ENCODE data around the gene FAM149A. TPM values are rescaled to one million over a fixed set of nuclear protein-coding genes. Genes with fewer than 3 reads are reported as not detected.
A peak's percentile ranks its signal among the peaks of the same experiment; 100 is the strongest.

The FAM149A gene
- total RNA-seq, 2 donors from 2014 or later: 12.9 to 27.0 TPM

GRCh38 chr4:186067757-186068385, 36.6 kb upstream of the FAM149A start:
- WGBS: 46% methylated on average over 9 of the region's 9 CpGs
- H3K36me3 ChIP-seq: no peaks in the 10 kb centered on the region
- DNase-seq (ENCODE audit: low spot score): peak; percentile 80
- no peak for TF ChIP-seq POLR2A (IDR thresholded peaks at IDR 0.05)
- TF ChIP-seq, protein P1, sequence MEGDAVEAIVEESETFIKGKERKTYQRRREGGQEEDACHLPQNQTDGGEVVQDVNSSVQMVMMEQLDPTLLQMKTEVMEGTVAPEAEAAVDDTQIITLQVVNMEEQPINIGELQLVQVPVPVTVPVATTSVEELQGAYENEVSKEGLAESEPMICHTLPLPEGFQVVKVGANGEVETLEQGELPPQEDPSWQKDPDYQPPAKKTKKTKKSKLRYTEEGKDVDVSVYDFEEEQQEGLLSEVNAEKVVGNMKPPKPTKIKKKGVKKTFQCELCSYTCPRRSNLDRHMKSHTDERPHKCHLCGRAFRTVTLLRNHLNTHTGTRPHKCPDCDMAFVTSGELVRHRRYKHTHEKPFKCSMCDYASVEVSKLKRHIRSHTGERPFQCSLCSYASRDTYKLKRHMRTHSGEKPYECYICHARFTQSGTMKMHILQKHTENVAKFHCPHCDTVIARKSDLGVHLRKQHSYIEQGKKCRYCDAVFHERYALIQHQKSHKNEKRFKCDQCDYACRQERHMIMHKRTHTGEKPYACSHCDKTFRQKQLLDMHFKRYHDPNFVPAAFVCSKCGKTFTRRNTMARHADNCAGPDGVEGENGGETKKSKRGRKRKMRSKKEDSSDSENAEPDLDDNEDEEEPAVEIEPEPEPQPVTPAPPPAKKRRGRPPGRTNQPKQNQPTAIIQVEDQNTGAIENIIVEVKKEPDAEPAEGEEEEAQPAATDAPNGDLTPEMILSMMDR (IDR thresholded peaks at IDR 0.05): peak in 3 of 4 experiments; percentile 61 to 70 (median 67)
- peak; percentile 56 for TF ChIP-seq POLR2AphosphoS5 (IDR thresholded peaks at IDR 0.05)
- H3K4me3 ChIP-seq: peak overlapping the region; percentile 29 to 44
- H3K9me3 ChIP-seq: no peaks in the 10 kb centered on the region
- no peaks in the 10 kb centered on the region for H3K4me1 ChIP-seq (replicated peaks)
- peak overlapping the region in 1 of 2 donors; percentile 68 for H3K27ac ChIP-seq
- H3K27me3 ChIP-seq (replicated peaks; ENCODE audit: insufficient read depth): no peaks in the 10 kb centered on the region
- intact Hi-C loops (cut with DNase I): loop anchor here (2.0 to 5.0 kb wide), 2 partner anchors 69 to 134 kb away; no protein-coding TSS in a partner anchor

DNA sequence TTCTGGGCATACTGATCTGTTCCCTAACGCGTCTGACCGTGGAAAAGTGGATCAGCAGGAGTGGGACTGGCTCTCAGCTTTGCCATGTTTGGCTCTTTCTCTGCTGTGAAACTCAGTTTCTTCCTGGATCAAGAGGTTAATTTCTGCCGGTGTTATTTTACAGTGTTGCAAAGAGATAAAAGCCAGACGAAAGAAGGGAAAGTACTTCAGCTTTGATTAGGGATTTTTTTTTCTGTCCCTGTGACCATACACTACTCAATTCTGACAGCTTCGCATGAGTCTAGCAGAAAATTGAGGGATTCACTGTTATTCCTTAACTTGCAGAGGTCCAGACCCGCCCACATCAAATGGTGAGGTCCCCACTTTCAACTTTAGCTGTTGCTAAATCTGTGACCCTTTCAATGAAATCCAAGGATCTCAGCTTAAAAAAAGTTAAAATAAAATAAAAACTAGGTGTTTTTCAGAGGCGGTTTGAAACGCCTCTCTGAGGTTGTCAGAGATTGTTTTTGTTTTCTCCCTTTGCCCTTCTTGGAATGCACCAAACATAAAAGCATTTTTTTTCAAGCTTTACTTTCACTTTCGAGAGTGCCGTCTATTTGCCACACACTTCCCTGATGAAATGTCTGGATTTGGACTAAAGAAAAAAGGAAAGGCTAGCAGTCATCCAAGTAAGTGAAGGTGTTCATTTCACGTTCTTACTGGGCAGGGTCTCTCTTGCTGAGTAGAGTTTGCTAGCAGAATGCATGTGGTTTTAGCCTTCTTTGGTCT, 35.7 kb upstream of the FAM149A start, which contains the start of gene TLR3:
Gene TLR3, plus strand, starts transcription at position 576 of the 768 bp plus-strand sequence. CDS start 7,464 bp downstream, outside the sequence.
- no peak for DNase-seq (ENCODE audit: low spot score)
- Histone ChIP-seq H3K36me3 (no peaks in the 10 kb centered on the region), H3K9me3 (no peaks in the 10 kb centered on the region), H3K4me1 (replicated peaks) (no peaks in the 10 kb centered on the region), H3K27ac (peak within 1 kb of the TSS; percentile 66 to 68), H3K4me3 (peak within 1 kb of the TSS; percentile 29 to 44), H3K27me3 (replicated peaks; ENCODE audit: insufficient read depth) (no peaks in the 10 kb centered on the region)
- intact Hi-C loops (cut with DNase I): loop anchor here (5.0 kb wide), 1 partner anchor 134 kb away; no protein-coding TSS in a partner anchor
- TF ChIP-seq, protein P1 (IDR thresholded peaks at IDR 0.05): no peak
- TF ChIP-seq POLR2A (IDR thresholded peaks at IDR 0.05) (no peak), POLR2AphosphoS5 (IDR thresholded peaks at IDR 0.05) (peak; percentile 24)
- WGBS: under 1% methylated on average over 12 of the region's 12 CpGs

DNA sequence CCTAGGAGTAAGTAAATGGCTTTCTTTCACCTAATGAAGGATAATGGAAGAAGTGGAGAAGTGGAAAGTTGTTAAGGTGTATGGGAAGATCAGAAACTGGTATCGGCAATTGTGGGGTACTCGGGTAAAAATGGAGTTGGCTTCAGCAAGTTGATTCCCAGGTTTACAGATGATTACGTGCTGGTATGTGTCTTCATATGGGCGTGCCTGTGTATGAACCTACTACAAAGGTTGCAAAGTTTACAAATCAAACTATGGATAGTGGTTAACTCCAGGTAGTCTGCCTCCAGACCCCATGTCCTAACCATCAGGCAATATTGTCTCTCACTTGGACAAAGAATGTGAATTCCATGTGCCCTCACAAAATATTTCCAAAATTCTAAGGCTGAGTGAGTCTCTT, 34.8 kb upstream of the FAM149A start:
- Histone ChIP-seq H3K27ac (peak overlapping the region; percentile 66 to 68), H3K4me1 (replicated peaks) (no peaks in the 10 kb centered on the region), H3K9me3 (no peaks in the 10 kb centered on the region), H3K4me3 (peak overlapping the region; percentile 29 to 44), H3K36me3 (no peaks in the 10 kb centered on the region), H3K27me3 (replicated peaks; ENCODE audit: insufficient read depth) (no peaks in the 10 kb centered on the region)
- WGBS: 19% methylated on average over 4 of the region's 4 CpGs
- no peak for DNase-seq (ENCODE audit: low spot score)
- TF ChIP-seq, protein P1 (IDR thresholded peaks at IDR 0.05): no peak
- no peak for TF ChIP-seq POLR2AphosphoS5 (IDR thresholded peaks at IDR 0.05)
- TF ChIP-seq POLR2A (IDR thresholded peaks at IDR 0.05): no peak
- intact Hi-C loops (cut with DNase I): loop anchor here (5.0 to 10.0 kb wide), 2 partner anchors 133 to 515 kb away; no protein-coding TSS in a partner anchor

- no peaks in the 10 kb centered on the region for H3K9me3 ChIP-seq
- no peaks in the 10 kb centered on the region for H3K27me3 ChIP-seq (replicated peaks; ENCODE audit: insufficient read depth)
- intact Hi-C loops (cut with DNase I): loop anchor here (10.0 kb wide), 1 partner anchor 512 kb away; no protein-coding TSS in a partner anchor
- WGBS: 95% methylated on average over 10 of the region's 10 CpGs
- no peaks in the 10 kb centered on the region for H3K4me1 ChIP-seq (replicated peaks)
- no peak for TF ChIP-seq POLR2A (IDR thresholded peaks at IDR 0.05)
- TF ChIP-seq, protein P1 (IDR thresholded peaks at IDR 0.05): no peak
- no peak for TF ChIP-seq POLR2AphosphoS5 (IDR thresholded peaks at IDR 0.05)
- H3K36me3 ChIP-seq: no peaks in the 10 kb centered on the region
- no peak overlapping the region for H3K4me3 ChIP-seq
- H3K27ac ChIP-seq: no peak overlapping the region
- no peak for DNase-seq (ENCODE audit: low spot score)
Observed at GRCh38 chr4:186072516-186072915, 32.0 kb upstream of the FAM149A start.
